Endothelial cell (in vitro differentiated cells): ENCODE results near the gene DENND1A. TPM values are rescaled to one million over a fixed set of nuclear protein-coding genes. Genes with fewer than 3 reads are reported as not detected.

ENCODE experiments used
- DNase-seq: peaks from one replicate; pipeline ENCODE4 v3.0.0; 2021; ENCODE audit warnings: low spot score
- H3K27ac Mint-ChIP-seq: one replicate; pipeline ENCODE4 v1.8.0; 2021; ENCODE audit warnings: mixed read lengths, inconsistent platforms; ENCODE audit not compliant: unreplicated experiment
- H3K27me3 Mint-ChIP-seq: one replicate; pipeline ENCODE4 v1.8.0; 2021; ENCODE audit warnings: mild to moderate bottlenecking, moderate library complexity, mixed read lengths, inconsistent platforms; ENCODE audit not compliant: unreplicated experiment
- H3K36me3 Mint-ChIP-seq: one replicate; pipeline ENCODE4 v1.8.0; 2021; ENCODE audit warnings: mild to moderate bottlenecking, low read depth, mixed read lengths, inconsistent platforms; ENCODE audit not compliant: unreplicated experiment
- H3K4me1 Mint-ChIP-seq: one replicate; pipeline ENCODE4 v1.8.0; 2021; ENCODE audit warnings: mild to moderate bottlenecking, mixed read lengths, inconsistent platforms; ENCODE audit not compliant: unreplicated experiment
- H3K4me3 Mint-ChIP-seq: one replicate; pipeline ENCODE4 v1.8.0; 2021; ENCODE audit warnings: mild to moderate bottlenecking, mixed read lengths, inconsistent platforms; ENCODE audit not compliant: unreplicated experiment
- H3K9me3 Mint-ChIP-seq: one replicate; pipeline ENCODE4 v1.8.0; 2021; ENCODE audit warnings: mixed read lengths, inconsistent platforms; ENCODE audit not compliant: unreplicated experiment
- total RNA-seq: library from RNA; stranded (reverse); fragmentation: NEBNext Ultra II Directional; extraction: Animal tissue kit (Norgen Biotek cat#: 25700); gene quantifications from one replicate; pipeline ENCODE4 v1.2.1, GENCODE V29; 2021; ENCODE audit not compliant: unreplicated experiment
- TF ChIP-seq, protein P1 (sequence below): fragments of 200-600 bp; sonication (generic); IDR thresholded peaks from one replicate; pipeline ENCODE4 v1.5.0; 2021; ENCODE audit warnings: antibody characterized with exemption; ENCODE audit not compliant: unreplicated experiment

Gene DENND1A
- total RNA-seq, 1 donor from 2014 or later: 14.1 TPM

DNA sequence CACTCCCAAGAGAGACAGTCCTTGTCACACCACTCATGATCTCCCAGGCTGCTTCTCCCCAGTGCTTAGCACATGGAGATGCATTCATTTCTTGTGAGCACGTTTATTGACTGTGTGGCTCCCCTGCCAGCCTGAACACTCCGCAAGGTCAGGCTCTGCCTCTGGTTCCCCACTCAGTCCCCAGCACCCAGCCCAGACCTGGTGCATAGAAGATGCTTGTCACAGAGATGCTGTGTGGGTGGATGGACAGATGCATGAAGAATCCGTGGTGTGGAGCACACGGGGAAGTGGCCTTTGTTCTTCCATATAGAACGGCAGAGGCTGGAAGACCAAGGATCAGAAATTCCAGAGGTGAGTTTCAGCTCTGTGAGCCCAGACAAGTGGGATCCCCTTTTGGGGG lies 587.7 kb downstream of the DENND1A start:
- Mint-ChIP-seq H3K4me3 (no peak overlapping the region), H3K4me1 (peaks cover 27% of the 10 kb centered on the region), H3K27ac (no peak overlapping the region), H3K27me3 (peaks cover 7% of the 10 kb centered on the region), H3K36me3 (peaks cover 4% of the 10 kb centered on the region), H3K9me3 (no peaks in the 10 kb centered on the region)
- TF ChIP-seq, protein P1, sequence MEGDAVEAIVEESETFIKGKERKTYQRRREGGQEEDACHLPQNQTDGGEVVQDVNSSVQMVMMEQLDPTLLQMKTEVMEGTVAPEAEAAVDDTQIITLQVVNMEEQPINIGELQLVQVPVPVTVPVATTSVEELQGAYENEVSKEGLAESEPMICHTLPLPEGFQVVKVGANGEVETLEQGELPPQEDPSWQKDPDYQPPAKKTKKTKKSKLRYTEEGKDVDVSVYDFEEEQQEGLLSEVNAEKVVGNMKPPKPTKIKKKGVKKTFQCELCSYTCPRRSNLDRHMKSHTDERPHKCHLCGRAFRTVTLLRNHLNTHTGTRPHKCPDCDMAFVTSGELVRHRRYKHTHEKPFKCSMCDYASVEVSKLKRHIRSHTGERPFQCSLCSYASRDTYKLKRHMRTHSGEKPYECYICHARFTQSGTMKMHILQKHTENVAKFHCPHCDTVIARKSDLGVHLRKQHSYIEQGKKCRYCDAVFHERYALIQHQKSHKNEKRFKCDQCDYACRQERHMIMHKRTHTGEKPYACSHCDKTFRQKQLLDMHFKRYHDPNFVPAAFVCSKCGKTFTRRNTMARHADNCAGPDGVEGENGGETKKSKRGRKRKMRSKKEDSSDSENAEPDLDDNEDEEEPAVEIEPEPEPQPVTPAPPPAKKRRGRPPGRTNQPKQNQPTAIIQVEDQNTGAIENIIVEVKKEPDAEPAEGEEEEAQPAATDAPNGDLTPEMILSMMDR: no peak
- no peak for DNase-seq

DNA sequence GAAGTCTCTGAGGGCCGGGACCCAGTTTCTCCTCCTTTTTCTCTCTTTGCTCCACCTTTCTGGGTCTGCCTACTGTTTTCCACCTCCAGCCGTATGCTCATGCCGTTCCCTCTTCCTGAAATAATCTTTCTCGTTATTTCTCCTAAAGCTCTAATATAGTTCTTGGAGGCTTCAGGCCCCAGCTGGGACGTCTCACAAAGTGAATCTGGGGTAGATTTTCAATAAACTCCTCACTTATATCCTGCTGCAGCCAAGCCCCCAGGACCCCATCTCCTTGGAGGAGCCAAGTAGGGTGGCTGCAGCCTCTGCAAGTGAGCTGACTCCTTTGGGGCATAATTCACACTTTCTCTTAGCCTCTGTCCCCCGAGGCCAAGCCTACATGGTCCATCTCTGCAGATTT lies 588.1 kb downstream of the DENND1A start:
- DNase-seq: no peak
- H3K4me3 Mint-ChIP-seq: no peak overlapping the region
- no peak overlapping the region for H3K27ac Mint-ChIP-seq
- TF ChIP-seq, protein P1: no peak
- H3K27me3 Mint-ChIP-seq: peaks cover 7% of the 10 kb centered on the region
- H3K4me1 Mint-ChIP-seq: peaks cover 27% of the 10 kb centered on the region
- H3K36me3 Mint-ChIP-seq: peaks cover 4% of the 10 kb centered on the region
- H3K9me3 Mint-ChIP-seq: no peaks in the 10 kb centered on the region

DNA sequence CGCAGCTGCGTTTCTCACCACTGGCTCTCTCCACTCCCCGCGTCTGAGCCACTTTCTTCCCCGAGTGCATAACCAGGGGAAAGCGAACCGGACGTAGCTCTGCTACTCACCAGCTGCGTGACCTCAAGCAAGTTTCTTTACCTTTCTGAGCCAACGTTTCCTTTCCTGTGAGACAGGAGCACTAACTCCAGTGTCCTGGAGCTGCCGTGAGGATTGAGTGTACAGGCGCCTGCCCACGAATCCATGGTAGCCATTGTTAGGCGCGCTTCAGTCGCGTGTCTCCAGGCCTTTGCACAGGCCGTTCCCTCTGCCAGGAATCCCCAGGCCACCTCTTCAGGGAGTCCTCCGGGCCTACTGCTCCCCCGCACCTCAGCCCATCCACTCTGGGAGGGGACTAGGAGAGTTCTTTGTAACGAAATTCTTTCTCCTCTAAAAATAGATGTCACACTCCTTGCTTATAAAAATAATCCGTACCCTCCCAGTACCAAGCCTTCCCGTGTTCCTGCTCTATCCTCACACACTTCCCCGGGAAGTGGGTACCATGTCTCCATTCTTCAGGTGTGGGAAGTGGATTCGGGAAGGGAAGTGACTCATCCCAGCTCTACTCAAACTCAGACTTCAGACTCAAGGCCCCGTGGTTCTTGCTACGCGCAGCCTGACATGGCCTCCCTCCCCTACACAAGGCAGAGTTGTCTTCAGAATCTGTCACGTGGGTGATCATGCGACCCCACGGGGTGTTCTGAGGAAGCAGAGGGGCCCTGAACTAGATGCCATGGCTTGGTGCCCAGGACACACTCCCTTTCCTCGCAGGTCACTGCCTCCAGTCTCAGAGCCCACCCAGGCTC lies 590.0 kb downstream of the DENND1A start:
- Mint-ChIP-seq H3K27ac (no peak overlapping the region), H3K27me3 (peaks cover 9% of the 10 kb centered on the region), H3K36me3 (peaks cover 4% of the 10 kb centered on the region), H3K4me1 (peaks cover 32% of the 10 kb centered on the region), H3K4me3 (no peak overlapping the region), H3K9me3 (no peaks in the 10 kb centered on the region)
- DNase-seq: no peak
- TF ChIP-seq, protein P1: no peak

DNA sequence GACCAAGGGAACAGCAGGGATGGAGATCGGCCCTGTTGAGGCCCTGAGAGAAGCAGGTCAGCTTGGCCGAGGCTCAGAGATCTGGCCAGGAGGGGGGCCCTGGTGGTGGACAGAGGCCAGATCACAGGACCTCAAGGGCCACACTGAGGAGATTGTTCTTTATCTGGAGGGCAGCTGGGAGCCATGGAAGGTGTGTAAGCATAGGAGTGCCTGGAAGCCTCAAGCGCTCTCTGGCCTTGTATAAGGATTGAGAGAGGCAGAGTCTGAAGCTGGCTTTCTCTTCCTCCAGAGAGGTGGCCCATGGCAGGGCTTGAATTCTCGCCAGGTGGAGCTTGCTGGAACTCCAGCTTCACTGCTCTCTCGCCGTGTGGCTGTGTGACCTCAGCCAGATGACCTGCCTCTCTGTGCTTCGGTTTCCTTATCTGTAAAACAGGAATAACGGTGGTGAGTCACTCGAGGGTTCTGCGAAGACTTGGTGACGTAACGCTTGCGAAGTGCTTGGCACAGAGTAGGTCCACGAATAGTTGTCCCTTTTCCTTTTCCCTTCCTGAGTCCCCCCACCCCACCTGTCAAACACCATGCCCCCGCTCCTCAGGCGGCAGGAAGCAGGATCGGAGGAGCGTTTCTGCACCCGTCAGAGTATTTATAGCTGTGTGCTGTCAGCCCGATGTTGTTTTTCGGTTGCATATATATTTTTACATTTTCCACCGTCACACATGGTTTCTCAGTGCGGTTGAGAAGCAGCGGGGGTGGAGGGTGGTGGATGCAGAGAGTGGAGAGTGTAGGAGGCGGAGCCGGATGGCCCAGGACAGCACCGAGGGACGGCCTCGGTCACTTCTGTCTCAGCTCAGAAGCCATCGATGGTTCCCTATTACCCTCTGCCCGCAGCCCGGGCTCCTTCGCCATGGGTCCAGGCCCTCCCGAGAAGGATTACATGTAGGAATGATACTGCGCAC lies 590.9 kb downstream of the DENND1A start:
- H3K4me3 Mint-ChIP-seq: no peak overlapping the region
- DNase-seq: no peak
- no peaks in the 10 kb centered on the region for H3K9me3 Mint-ChIP-seq
- no peak overlapping the region for H3K27ac Mint-ChIP-seq
- peaks cover 32% of the 10 kb centered on the region for H3K4me1 Mint-ChIP-seq
- H3K27me3 Mint-ChIP-seq: peaks cover 9% of the 10 kb centered on the region
- TF ChIP-seq, protein P1: no peak
- peaks cover 4% of the 10 kb centered on the region for H3K36me3 Mint-ChIP-seq
